Breast epithelium (tissue), 4 donors: ENCODE data around the gene CLUH. TPM values are rescaled to one million over a fixed set of nuclear protein-coding genes. Genes with fewer than 3 reads are reported as not detected.

ENCODE experiments used
- DNase-seq, 2 donors: peaks; one replicate each; pipeline ENCODE4 v3.0.0-alpha.2; 2019; ENCODE audit warnings: low spot score in 2 of 2
- H3K27ac ChIP-seq, 2 donors: fragments of 200-600 bp; sonication (generic) in 1 of 2; one replicate each; pipeline ENCODE4 v1.5.1; 2016 to 2019; ENCODE audit warnings: mild to moderate bottlenecking in 1 of 2
- H3K27me3 ChIP-seq, 2 donors: fragments of 200-600 bp; sonication (generic) in 1 of 2; one replicate each; pipeline versions ENCODE4 v1.5.1 to v1.6.0; 2017 to 2019; ENCODE audit warnings: control low read depth in 1 of 2, mild to moderate bottlenecking in 1 of 2
- H3K36me3 ChIP-seq: fragments of 200-600 bp; one replicate; pipeline ENCODE4 v1.5.1; 2019
- H3K4me1 ChIP-seq, 2 donors: fragments of 200-600 bp; sonication (generic); one replicate each; pipeline ENCODE4 v1.5.1; 2016 to 2019; ENCODE audit warnings: control low read depth in 1 of 2
- H3K4me3 ChIP-seq, 3 donors: fragments of 200-600 bp; sonication (generic); 1 replicate in 2 of 3; 2 replicates in 1 of 3; pipeline ENCODE4 v1.5.1; 2016 to 2019; ENCODE audit warnings: mild to moderate bottlenecking in 3 of 3, moderate library complexity in 2 of 3
- H3K9me3 ChIP-seq, 2 donors: fragments of 200-600 bp; sonication (generic) in 1 of 2; one replicate each; pipeline ENCODE4 v1.5.1; 2016 to 2019; ENCODE audit warnings: control low read depth in 1 of 2
- CTCF ChIP-seq, 3 donors: fragments of 450-650 bp; IDR thresholded peaks; one replicate each; pipeline ENCODE4 v1.5.1; 2016 to 2017; ENCODE audit warnings: antibody characterized with exemption in 3 of 3, mild to moderate bottlenecking in 3 of 3, moderate library complexity in 3 of 3
- POLR2A ChIP-seq: fragments of 450-650 bp; IDR thresholded peaks from one replicate; pipeline ENCODE4 v1.6.1; 2016; ENCODE audit warnings: antibody characterized with exemption, mild to moderate bottlenecking, moderate library complexity
- POLR2AphosphoS5 ChIP-seq, 3 donors: sonication (generic); formaldehyde crosslinking; IDR thresholded peaks; one replicate each; pipeline ENCODE4 v1.6.1; 2017; ENCODE audit warnings: antibody characterized with exemption in 3 of 3
- intact Hi-C: fragments of 100-400 bp; cut with DNase I; formaldehyde crosslinking; loops from one replicate; pipeline ENCODE4 v1.15.1; 2023; ENCODE audit warnings: low total_unique reads
- total RNA-seq, 3 donors: library from RNA; depleted of rRNA; stranded (reverse); fragments of >200 nt; gene quantifications; one replicate each; pipeline ENCODE4 v1.1.0, GENCODE V29; 2016

Gene CLUH
- 10 to 100 TPM; 37.6 to 77.7 (median 50.6) TPM for total RNA-seq

- intact Hi-C loops, result no loop called here
- Histone ChIP-seq H3K4me1 (peaks cover 20 to 31% of the 10 kb centered on the region in 2 donors), H3K27ac (peak within 1 kb of the TSS; percentile 91 to 93)
These were observed at the start of gene CLUH for GRCh38 chr17:2711608-2712299. Gene CLUH (minus strand): TSS chr17:2711764. CDS start chr17:2711661, 103 bp downstream.

GRCh38 chr17:2758870-2759269, 47.3 kb upstream of the CLUH start:
- peaks cover 0 to 9% of the 10 kb centered on the region in 2 donors for H3K4me1 ChIP-seq
- peaks cover 0 to 26% of the 10 kb centered on the region in 2 donors for H3K27me3 ChIP-seq
- no peak for DNase-seq
- no peaks in the 10 kb centered on the region for H3K9me3 ChIP-seq
- no peak overlapping the region for H3K27ac ChIP-seq
- TF ChIP-seq POLR2AphosphoS5 (IDR thresholded peaks at IDR 0.05) (no peak), CTCF (IDR thresholded peaks at IDR 0.05) (no peak), POLR2A (no peak)
- no peak overlapping the region for H3K4me3 ChIP-seq
- no peaks in the 10 kb centered on the region for H3K36me3 ChIP-seq
- intact Hi-C loops, result no loop called here

More at GRCh38 chr17:2711608-2712299, at the start of gene CLUH:
- TF ChIP-seq POLR2AphosphoS5 (IDR thresholded peaks at IDR 0.05) (peak; percentile 93 to 96 (median 94)), POLR2A (no peak)
- H3K27me3 ChIP-seq, result no peaks in the 10 kb centered on the region
- peak; percentile 96 for DNase-seq
- H3K9me3 ChIP-seq, result no peaks in the 10 kb centered on the region
- no peaks in the 10 kb centered on the region for H3K36me3 ChIP-seq
- peak within 1 kb of the TSS; percentile 88 to 99 (median 90) for H3K4me3 ChIP-seq

- intact Hi-C loops, result no loop called here
These were observed 44.5 kb upstream of the CLUH start for GRCh38 chr17:2755891-2756724.

GRCh38 chr17:2751491-2751890, 39.9 kb upstream of the CLUH start:
- Histone ChIP-seq H3K4me1 (peaks cover 0 to 9% of the 10 kb centered on the region in 2 donors), H3K4me3 (no peak overlapping the region), H3K36me3 (no peaks in the 10 kb centered on the region), H3K27ac (no peak overlapping the region), H3K9me3 (no peaks in the 10 kb centered on the region), H3K27me3 (peaks cover 2 to 69% of the 10 kb centered on the region in 2 donors)
- intact Hi-C loops, result no loop called here
- TF ChIP-seq POLR2AphosphoS5 (IDR thresholded peaks at IDR 0.05) (no peak), POLR2A (no peak), CTCF (IDR thresholded peaks at IDR 0.05) (no peak)
- no peak for DNase-seq

More at GRCh38 chr17:2755891-2756724, 44.5 kb upstream of the CLUH start:
- no peaks in the 10 kb centered on the region for H3K36me3 ChIP-seq
- TF ChIP-seq POLR2AphosphoS5 (IDR thresholded peaks at IDR 0.05) (no peak), CTCF (IDR thresholded peaks at IDR 0.05) (no peak), POLR2A (no peak)
- no peak for DNase-seq
- H3K27ac ChIP-seq, result no peak overlapping the region
- H3K9me3 ChIP-seq, result no peaks in the 10 kb centered on the region
- H3K4me1 ChIP-seq, result peaks cover 0 to 9% of the 10 kb centered on the region in 2 donors
- H3K27me3 ChIP-seq, result peaks cover 0 to 33% of the 10 kb centered on the region in 2 donors
- peak overlapping the region in 2 of 3 donors; percentile 43 to 62 for H3K4me3 ChIP-seq

- H3K36me3 ChIP-seq, result no peaks in the 10 kb centered on the region
- intact Hi-C loops, result no loop called here
- no peak overlapping the region for H3K4me3 ChIP-seq
- no peak overlapping the region for H3K27ac ChIP-seq
- peaks cover 2 to 63% of the 10 kb centered on the region in 2 donors for H3K27me3 ChIP-seq
- no peak for DNase-seq
- peaks cover 0 to 2% of the 10 kb centered on the region in 2 donors for H3K4me1 ChIP-seq
- TF ChIP-seq POLR2A (no peak), POLR2AphosphoS5 (IDR thresholded peaks at IDR 0.05) (no peak), CTCF (IDR thresholded peaks at IDR 0.05) (no peak)
- H3K9me3 ChIP-seq, result no peaks in the 10 kb centered on the region
These were observed 39.2 kb upstream of the CLUH start for GRCh38 chr17:2750721-2751120.
